HG02610 (cell line): ENCODE data around the gene RGS13.
"Not testable (repeated sequence)": the region's sequence is repeated elsewhere in the genome, so short reads cannot be mapped to it uniquely, and the experiment has no call there.

ENCODE experiments used
- ATAC-seq: cut with Tn5 transposase; IDR thresholded peaks from one replicate; pipeline ENCODE4 v1.9.1; 2021; ENCODE audit warnings: mild to moderate bottlenecking, moderate library complexity; ENCODE audit not compliant: unreplicated experiment

The RGS13 gene

GRCh38 chr1:192675716-192676115 is 39.8 kb downstream of the RGS13 start:
- no peak for ATAC-seq

DNA sequence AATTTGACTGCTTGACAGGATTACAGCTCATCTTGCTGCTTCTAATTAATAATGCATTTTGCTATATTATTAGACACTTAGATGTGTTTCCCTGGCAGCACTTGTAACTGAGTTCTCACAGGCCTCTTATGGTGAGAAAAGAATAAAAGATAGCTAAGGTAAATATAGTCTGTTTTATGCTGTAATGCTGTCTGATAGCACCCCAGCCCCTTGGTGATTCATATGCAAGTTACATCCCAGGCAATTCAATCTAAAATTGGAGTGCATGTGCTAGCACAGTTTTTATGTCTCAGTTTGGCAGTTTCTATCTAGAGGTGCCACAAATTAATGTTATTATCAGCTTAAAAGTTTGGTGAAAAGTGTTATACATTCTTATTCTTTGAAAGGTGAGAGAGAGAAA is 42.2 kb downstream of the RGS13 start:
- ATAC-seq: no peak

- no peak for ATAC-seq
These were observed 46.4 kb downstream of the RGS13 start for GRCh38 chr1:192682335-192682734.

GRCh38 chr1:192683081-192683480 is 47.1 kb downstream of the RGS13 start:
- not testable (repeated sequence) for ATAC-seq

DNA sequence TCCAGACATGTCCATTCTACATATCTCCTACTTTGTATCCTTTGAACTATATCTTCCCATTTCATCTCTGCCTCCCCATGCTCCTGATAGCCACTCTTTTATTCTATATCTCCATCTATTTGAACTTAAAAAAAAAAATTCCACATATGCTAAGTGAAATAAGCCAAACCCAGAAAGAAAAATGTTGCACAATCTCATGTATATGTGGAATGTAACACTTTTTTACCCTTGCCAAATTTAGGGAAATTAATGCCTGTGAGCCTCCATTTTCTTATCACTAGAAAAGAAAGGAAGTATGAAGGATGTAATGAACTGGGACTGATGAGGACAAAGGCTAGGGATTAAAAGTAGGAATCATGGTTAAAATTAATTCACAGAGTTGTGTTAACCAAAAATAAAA is 53.5 kb downstream of the RGS13 start:
- ATAC-seq: no peak

- no peak for ATAC-seq
These were observed 55.1 kb downstream of the RGS13 start for GRCh38 chr1:192691041-192691440.

- ATAC-seq: no peak
These were observed 60.1 kb downstream of the RGS13 start for GRCh38 chr1:192696082-192696481.

DNA sequence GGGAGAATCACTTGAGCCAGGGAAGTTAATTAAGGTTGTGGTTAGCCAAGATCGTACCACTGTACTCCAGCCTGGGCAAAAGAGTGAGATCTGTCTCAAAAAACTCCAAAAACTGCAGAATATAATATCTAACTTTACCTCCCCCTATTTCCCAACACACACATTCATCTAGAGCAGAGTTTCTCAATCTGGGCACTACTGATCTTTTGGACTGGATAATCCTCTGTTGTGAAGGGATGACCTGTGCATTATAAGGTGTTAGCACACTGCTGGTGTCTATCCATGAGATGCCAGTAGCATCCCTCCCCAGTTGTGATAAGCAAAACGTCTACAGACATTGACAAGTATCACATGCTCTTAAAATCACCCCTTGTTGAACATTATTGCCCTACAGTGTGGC is 61.8 kb downstream of the RGS13 start:
- no peak for ATAC-seq

DNA sequence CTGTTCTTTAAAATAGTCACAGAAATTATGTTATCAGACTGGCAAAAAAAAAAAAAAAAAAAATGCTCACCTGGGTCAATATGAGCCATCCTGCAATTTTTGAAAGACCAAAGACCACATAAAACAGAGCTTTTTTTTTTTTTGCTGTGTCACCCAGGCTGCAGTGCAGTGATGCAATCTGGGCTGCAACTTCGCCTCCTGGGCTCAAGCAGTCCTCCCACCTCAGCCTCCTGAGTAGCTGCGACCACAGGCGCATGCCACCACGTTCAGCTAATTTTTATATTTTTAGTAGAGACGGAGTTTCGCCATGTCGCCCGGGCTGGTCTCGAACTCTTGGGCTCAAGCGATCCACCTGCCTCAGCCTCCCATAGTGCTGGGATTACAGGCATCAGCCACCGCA is 62.8 kb downstream of the RGS13 start:
- ATAC-seq: no peak

DNA sequence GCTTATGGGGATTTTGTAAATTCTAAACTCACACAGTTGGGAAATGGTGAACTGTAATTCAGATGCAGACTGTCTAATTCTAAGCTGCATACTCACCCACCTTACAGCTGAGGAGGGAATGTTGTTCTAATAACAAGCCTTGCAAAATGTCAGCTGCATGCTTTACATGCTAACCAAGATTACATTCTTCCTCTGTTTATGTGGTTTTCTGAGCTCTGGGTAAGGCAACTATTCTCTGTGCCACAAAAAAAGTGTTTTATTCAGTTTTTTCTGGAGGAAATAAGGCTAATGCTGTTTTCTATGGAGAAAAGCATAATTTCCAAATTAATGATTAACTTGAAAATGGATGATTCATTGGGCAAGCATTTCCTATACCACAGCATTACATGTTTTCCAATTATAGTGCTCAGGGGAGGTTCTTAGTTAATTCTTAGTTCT is 64.9 kb downstream of the RGS13 start:
- no peak for ATAC-seq

DNA sequence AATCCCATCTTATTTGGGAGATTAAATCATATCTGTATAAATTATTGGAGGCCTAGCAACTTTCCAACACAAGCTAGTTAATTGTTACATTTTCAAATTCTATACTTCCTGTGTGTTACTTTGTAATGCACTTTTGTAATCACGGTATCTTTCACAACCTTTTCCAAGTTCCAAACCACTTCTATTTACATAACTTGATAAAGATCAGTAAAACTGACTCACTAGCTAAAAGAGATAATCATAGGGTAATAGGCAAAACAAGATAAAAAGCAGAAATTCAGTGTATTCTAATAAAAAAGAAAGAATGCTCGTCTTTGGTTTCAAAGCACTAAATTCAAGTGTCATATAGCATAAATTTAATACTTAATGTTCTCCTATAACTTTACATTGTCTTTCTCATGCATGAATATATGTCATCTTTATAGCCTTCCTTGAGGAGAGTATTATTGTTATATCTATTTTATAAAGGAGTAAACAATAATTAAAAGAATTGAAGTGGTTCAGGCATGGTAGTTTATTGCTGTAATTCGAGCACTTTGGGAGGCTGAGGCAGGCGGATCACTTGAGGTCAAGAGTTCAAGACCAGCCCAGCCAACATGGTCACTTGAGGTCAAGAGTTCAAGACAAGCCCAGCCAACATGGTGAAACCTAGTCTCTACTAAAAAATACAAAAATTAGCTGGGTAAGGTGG is 66.4 kb downstream of the RGS13 start:
- no peak for ATAC-seq

DNA sequence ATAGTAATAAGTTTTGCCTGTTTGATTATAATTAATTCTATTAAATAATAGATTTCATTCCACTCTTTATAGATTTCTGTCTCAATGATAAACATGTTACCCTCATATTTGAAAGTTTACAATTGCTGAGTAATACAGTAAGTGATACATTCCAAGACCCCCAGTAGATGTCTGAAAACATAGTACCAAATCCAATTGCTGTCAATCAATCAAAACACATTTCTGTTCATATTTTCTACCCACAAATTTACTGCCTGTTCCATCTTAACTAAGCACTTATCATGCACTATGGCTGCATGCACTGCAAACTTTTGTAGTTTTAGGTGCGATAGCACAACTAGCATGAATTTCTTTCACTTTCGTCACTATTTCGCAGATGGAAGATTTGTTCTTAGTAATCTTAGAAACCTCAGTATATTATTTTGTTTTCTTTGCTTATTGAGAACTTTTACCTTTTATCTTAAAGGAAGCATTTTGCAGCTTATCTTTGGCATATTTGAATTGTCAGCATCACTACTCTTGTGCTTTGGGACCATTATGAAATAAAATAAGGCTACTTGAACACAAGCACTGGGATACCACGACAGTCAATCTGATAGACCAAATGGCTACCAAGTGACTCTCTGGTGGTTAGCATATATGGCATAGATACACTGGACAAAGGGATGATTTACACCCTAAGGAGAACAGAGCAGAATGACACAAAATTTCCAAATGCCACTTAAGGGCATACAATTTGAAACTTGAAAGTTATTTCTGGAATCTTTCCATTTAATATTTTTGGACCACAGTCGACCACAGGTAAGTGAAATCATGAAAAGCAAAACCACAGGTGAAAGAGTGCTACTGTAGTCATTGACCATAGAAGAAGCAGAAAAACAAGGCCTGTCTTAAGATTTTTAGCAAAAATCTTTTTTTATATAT is 67.6 kb downstream of the RGS13 start:
- ATAC-seq: peak; percentile 86

GRCh38 chr1:192705510-192705909 is 69.6 kb downstream of the RGS13 start:
- ATAC-seq: no peak

GRCh38 chr1:192706936-192707335 is 71.0 kb downstream of the RGS13 start:
- ATAC-seq: no peak

DNA sequence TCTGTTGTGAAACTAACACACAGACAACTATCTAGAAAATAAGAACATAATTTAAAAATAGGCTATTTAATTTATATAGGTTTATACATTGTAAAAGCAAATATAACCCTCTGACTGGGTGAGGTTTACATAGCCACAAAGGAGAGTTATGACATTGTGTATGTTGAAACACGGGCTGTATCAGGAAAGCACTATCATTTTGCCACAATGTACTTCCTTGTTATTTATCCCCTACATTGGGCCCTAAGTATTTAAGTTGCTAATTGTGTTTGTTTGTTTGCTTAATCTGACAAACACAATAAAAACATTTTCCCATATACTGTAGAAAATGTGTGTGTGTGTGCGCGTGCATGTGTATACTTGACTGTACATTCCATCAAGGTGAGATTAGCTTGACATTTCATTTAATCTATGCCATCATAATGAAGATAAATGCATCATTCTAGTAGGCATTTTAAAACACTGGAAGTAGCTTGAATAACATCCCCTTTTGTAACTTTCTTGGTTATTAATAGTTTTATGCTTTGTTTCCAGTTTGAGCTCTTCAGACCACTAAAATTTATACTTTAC is 72.1 kb downstream of the RGS13 start:
- ATAC-seq: no peak

DNA sequence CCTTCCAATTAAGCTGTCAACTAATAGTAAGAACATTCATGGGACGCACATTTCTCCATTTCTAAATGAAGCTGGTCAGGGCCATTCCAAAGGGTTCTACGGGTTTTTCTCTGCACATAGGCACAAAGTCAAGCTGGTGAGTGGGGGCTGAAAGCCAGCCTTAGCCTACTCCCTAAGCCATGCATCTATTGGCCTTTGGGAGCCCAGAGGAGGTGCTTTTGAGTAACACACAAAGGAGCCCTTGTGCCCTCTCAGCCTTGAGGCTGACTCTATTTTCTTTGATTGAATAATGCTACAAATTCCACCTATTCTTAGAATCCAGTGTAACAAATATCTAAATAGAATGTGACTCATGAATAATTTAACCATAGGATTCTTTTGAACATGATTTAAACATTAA is 73.6 kb downstream of the RGS13 start:
- no peak for ATAC-seq
